HG03095 (cell line): ENCODE measurements around the gene LAMC3.

Experiments used
- ATAC-seq: cut with Tn5 transposase; IDR thresholded peaks from one replicate; pipeline ENCODE4 v1.9.1; 2021; ENCODE audit warnings: moderate library complexity; ENCODE audit not compliant: unreplicated experiment

The LAMC3 gene

GRCh38 chr9:130977811-130978221 is 31.2 kb upstream of the LAMC3 start:
- no peak for ATAC-seq

GRCh38 chr9:130979591-130980385 is 29.2 kb upstream of the LAMC3 start:
- ATAC-seq, result no peak

DNA sequence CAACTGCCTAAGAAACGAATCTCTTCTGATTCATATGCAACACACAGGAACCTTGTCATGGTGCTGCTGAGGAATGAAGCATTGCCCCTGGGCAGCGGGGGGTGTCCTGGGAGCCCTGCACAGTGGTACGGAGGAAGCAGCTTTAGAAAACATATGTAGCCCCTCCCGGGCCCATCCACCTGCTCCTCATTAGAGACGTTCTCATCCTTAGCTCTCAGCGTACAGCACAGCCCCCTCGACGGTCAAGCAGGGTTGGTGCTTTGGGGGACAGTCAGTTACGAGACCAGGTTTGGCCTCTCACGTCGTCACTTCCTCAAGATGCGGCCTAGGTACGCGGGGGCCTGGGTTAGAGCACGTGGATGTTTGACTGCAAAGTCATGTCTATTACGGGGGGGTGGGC is 28.4 kb upstream of the LAMC3 start:
- ATAC-seq, result no peak

DNA sequence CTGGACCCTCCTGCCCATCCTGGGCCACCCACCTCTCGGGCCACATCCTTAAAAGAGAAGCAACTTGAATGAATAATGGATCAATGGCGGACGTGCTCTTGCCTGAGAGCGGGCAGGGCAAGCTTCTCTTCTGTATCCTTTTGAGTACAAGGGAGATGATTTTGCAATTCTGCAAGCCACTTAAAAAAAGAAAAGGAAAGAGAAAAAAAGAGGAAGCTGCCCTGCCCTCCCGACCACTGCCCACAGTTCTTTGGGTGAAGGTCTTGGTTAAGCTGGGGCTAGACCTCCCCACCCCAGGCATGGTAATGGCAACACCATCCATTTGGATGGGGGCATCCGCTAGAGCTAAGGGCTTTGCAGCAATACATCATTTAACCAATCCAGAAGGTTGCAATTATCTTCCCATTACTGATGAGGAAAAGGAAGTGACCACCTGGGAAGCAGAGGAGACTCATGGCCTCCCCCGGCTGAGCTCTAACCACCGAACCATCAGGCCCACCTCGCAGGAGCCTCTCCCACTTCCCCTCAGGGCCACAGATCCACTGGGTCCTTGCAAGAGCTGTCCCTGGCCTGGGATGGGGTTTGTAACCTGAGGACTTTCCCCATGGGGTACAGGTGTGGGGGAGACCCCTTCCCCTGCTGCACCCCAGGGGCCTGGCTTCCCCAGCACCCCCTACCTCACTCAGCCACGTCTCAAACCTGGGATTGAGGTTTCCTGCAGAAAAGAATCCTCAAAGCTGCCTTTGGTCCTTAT is 27.8 kb upstream of the LAMC3 start:
- no peak for ATAC-seq

DNA sequence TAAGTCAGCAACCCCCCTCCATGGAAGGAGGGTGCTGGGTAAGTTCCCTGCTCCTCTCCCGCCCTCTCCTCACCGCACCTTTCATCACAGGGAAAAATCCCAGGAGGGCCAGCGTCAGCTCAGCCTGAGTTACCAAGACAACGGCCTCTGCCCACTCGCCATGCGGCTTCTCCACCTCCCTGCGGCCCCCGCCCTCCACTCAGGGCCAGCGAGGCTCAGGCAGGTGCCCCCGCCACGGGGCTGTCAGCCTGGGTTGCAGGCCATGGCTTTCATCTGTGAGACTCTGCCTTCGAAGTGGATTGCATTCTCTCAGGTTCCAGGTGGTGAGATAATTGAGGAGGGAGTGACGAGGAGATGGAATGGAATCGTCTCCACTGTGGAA is 27.2 kb upstream of the LAMC3 start:
- no peak for ATAC-seq

DNA sequence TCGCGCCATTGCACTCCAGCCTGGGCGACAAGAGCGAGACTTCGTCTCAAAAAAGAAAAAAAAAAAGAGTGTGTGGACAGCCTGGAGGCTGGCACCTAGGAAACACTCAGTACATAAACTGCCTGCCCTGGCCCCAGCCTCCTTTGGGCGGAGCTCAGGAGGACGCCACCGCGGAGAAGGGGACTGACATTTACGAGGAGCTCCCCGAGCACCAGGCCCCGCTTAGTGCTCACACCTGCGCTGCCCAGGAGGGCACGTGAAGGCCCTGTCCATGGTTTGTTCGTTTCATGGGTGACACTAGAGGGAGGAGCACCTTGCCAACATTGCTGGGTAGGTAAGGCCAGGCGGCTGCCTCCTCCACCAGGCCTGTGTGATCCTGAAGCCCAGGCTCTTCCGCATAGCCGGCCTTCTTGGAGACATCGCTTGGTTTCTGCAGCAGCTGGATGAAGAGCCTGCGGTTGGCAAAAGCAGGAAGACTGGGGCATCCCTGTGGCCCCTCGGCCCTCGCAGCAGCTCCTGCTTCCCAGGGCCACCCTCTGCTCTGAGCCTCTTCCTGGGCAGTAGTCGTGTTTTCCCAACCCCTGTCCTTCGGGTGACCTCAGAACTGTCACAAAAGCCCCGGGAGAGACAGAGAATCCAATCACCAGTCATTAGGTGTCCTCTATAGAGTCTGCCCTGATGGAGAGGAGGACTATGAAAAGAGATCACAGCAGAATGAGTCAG is 26.2 kb upstream of the LAMC3 start:
- ATAC-seq, result no peak

DNA sequence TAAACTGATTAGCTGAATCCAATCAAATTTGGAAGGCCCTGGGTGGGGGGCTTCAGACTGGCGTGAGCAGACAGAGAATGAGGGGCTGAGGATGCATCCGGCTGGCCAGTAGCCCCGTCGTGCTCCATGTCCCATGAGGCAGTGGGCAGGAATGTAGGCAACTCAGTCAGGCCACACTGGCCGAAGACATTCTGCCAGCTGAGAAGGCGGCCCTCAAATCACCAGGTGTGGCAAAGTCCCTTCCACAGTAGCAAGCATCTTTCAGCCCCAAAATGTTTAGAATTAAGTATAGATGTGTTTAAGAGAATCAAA is 25.7 kb upstream of the LAMC3 start:
- ATAC-seq, result no peak

- ATAC-seq, result no peak
These were observed 25.0 kb upstream of the LAMC3 start for GRCh38 chr9:130983970-130984369.

- no peak for ATAC-seq
These were observed 24.5 kb upstream of the LAMC3 start for GRCh38 chr9:130984521-130984920.

- ATAC-seq, result no peak
These were observed 23.9 kb upstream of the LAMC3 start for GRCh38 chr9:130985029-130985428.

GRCh38 chr9:130985606-130986162 is 23.3 kb upstream of the LAMC3 start:
- ATAC-seq, result no peak

- ATAC-seq, result no peak
These were observed 22.5 kb upstream of the LAMC3 start for GRCh38 chr9:130986356-130986965.

- no peak for ATAC-seq
These were observed 21.9 kb upstream of the LAMC3 start for GRCh38 chr9:130987054-130987453.

- ATAC-seq, result no peak
These were observed 21.1 kb upstream of the LAMC3 start for GRCh38 chr9:130987738-130988399.

DNA sequence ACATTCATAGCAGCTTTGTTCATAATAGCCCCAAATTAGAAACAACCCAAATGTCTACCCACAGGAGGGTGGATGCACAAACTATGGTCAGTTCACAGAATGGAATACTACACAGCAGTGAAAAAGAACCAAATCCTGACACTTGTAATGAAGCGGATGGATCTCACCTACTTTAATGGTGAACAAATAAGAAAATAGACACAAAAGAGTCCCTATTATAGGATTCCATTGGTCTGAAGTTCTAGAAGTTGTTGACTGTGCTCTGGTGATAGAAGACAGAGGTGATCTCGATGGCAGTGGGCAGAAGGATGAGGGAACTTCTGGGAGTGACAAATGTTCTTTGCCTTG is 20.6 kb upstream of the LAMC3 start:
- ATAC-seq, result no peak

DNA sequence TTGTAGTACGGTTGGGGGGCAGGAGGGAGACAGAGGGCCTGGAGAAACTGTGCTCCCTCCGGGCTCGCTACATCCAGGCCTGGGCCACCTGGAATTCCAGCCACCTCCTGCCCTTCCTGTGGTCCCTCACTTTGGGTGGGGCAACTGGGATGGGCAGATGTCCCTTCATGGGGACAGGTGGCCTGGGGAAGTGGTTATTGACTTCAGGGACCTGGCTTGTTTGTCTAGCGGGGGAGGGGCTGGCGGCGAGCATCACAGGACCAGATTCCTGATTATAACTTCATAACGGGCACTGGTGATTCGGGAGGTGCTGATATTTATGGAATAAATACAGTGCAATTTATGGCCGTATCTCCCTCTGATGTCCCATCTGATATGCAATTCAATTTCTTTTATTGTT is 20.1 kb upstream of the LAMC3 start:
- ATAC-seq, result no peak

- ATAC-seq, result no peak
These were observed 19.6 kb upstream of the LAMC3 start for GRCh38 chr9:130989391-130989790.

DNA sequence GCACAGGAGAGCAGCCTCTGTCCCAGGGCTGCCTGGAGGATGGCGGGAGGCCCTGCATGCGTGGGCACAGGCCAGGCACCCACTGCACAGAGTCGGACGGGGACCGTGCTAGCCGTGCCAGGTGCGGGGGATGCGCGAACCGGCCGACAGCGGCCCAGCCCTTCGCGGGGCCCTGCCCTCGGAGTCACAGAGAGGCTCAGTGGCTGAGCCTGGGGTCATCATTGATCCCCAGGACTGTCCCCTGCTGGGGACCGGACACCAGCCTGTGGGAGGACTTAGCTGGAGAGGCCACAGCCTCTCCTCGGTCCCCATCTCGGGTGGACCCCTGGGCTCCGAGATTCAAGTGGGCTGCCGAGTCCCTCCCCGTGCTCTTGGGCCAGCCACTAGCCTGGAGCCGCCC is 19.1 kb upstream of the LAMC3 start:
- no peak for ATAC-seq

GRCh38 chr9:130990306-130990977 is 18.5 kb upstream of the LAMC3 start:
- ATAC-seq, result no peak
